Measurements from ENCODE around the gene PGM5. TPM values are rescaled to one million over a fixed set of nuclear protein-coding genes. Genes with fewer than 3 reads are reported as not detected.
"Not testable (repeated sequence)": the region's sequence is repeated elsewhere in the genome, so short reads cannot be mapped to it uniquely, and the experiment has no call there.

PGM5 gene
- polyA plus RNA-seq, 1 donor (not counting 4 experiments of a cell fraction or from before 2014, with no cell fraction given), result 0.18 TPM

- H3K9ac ChIP-seq (ENCODE audit: control insufficient read depth, extremely low read depth, insufficient read depth, low read length); DNase-seq (ENCODE audit: low read depth, low spot score); H3K9me1 ChIP-seq (ENCODE audit: control insufficient read depth, extremely low read depth, insufficient read depth, low read length); H3K79me2 ChIP-seq (ENCODE audit: control insufficient read depth, insufficient read depth, low read length); H3K4me2 ChIP-seq (ENCODE audit: control insufficient read depth, extremely low read depth, insufficient read depth, low read depth, low read length); FAIRE-seq; H2AFZ ChIP-seq (ENCODE audit: control insufficient read depth, low read length); H3K4me1 ChIP-seq (ENCODE audit: control insufficient read depth, extremely low read depth, insufficient read depth, low read length); H3K4me3 ChIP-seq (ENCODE audit: control insufficient read depth in 2 of 3, extremely low read depth in 1 of 3, insufficient read depth in 2 of 3, low read depth in 1 of 3, low read length in 3 of 3); H3K9me3 ChIP-seq (ENCODE audit: control insufficient read depth, low read depth, low read length); dilution Hi-C loops (cut with MboI; ENCODE audit: extremely low pct_ligation_motif_present, low sequenced_read_pairs); H4K20me1 ChIP-seq (ENCODE audit: control insufficient read depth, extremely low read depth, insufficient read depth, low read length); H3K27ac ChIP-seq (ENCODE audit: control insufficient read depth, insufficient read depth, low read length); H3K36me3 ChIP-seq (ENCODE audit: control insufficient read depth in 2 of 2, extremely low read depth in 1 of 2, insufficient read depth in 2 of 2, low read length in 2 of 2); H3K27me3 ChIP-seq (ENCODE audit: control insufficient read depth, extremely low read depth, insufficient read depth, low read length): not testable (repeated sequence)
Observed at GRCh38 chr9:68332122-68332521, 24.3 kb upstream of the PGM5 start.

- DNase-seq (ENCODE audit: low read depth, low spot score); H3K27ac ChIP-seq (ENCODE audit: control insufficient read depth, insufficient read depth, low read length); H3K9me3 ChIP-seq (ENCODE audit: control insufficient read depth, low read depth, low read length); H2AFZ ChIP-seq (ENCODE audit: control insufficient read depth, low read length); H3K36me3 ChIP-seq (ENCODE audit: control insufficient read depth in 2 of 2, extremely low read depth in 1 of 2, insufficient read depth in 2 of 2, low read length in 2 of 2); H3K9me1 ChIP-seq (ENCODE audit: control insufficient read depth, extremely low read depth, insufficient read depth, low read length); H3K4me3 ChIP-seq (ENCODE audit: control insufficient read depth in 2 of 3, extremely low read depth in 1 of 3, insufficient read depth in 2 of 3, low read depth in 1 of 3, low read length in 3 of 3); H3K27me3 ChIP-seq (ENCODE audit: control insufficient read depth, extremely low read depth, insufficient read depth, low read length); H3K4me1 ChIP-seq (ENCODE audit: control insufficient read depth, extremely low read depth, insufficient read depth, low read length); H3K79me2 ChIP-seq (ENCODE audit: control insufficient read depth, insufficient read depth, low read length); FAIRE-seq; H3K4me2 ChIP-seq (ENCODE audit: control insufficient read depth, extremely low read depth, insufficient read depth, low read depth, low read length); H4K20me1 ChIP-seq (ENCODE audit: control insufficient read depth, extremely low read depth, insufficient read depth, low read length); H3K9ac ChIP-seq (ENCODE audit: control insufficient read depth, extremely low read depth, insufficient read depth, low read length); dilution Hi-C loops (cut with MboI; ENCODE audit: extremely low pct_ligation_motif_present, low sequenced_read_pairs): not testable (repeated sequence)
Observed at GRCh38 chr9:68335935-68336334, 20.5 kb upstream of the PGM5 start.

- H3K9me1 ChIP-seq (ENCODE audit: control insufficient read depth, extremely low read depth, insufficient read depth, low read length); H3K9me3 ChIP-seq (ENCODE audit: control insufficient read depth, low read depth, low read length); H3K27me3 ChIP-seq (ENCODE audit: control insufficient read depth, extremely low read depth, insufficient read depth, low read length); H3K9ac ChIP-seq (ENCODE audit: control insufficient read depth, extremely low read depth, insufficient read depth, low read length); H3K36me3 ChIP-seq (ENCODE audit: control insufficient read depth in 2 of 2, extremely low read depth in 1 of 2, insufficient read depth in 2 of 2, low read length in 2 of 2); H4K20me1 ChIP-seq (ENCODE audit: control insufficient read depth, extremely low read depth, insufficient read depth, low read length); FAIRE-seq; H3K27ac ChIP-seq (ENCODE audit: control insufficient read depth, insufficient read depth, low read length); H3K4me1 ChIP-seq (ENCODE audit: control insufficient read depth, extremely low read depth, insufficient read depth, low read length); H3K4me2 ChIP-seq (ENCODE audit: control insufficient read depth, extremely low read depth, insufficient read depth, low read depth, low read length); dilution Hi-C loops (cut with MboI; ENCODE audit: extremely low pct_ligation_motif_present, low sequenced_read_pairs); H3K4me3 ChIP-seq (ENCODE audit: control insufficient read depth in 2 of 3, extremely low read depth in 1 of 3, insufficient read depth in 2 of 3, low read depth in 1 of 3, low read length in 3 of 3); H2AFZ ChIP-seq (ENCODE audit: control insufficient read depth, low read length); DNase-seq (ENCODE audit: low read depth, low spot score); H3K79me2 ChIP-seq (ENCODE audit: control insufficient read depth, insufficient read depth, low read length): not testable (repeated sequence)
Observed at GRCh38 chr9:68336639-68337339, 19.6 kb upstream of the PGM5 start.

- H3K9me3 ChIP-seq (ENCODE audit: control insufficient read depth, low read depth, low read length); H4K20me1 ChIP-seq (ENCODE audit: control insufficient read depth, extremely low read depth, insufficient read depth, low read length); H3K4me1 ChIP-seq (ENCODE audit: control insufficient read depth, extremely low read depth, insufficient read depth, low read length); DNase-seq (ENCODE audit: low read depth, low spot score); H3K36me3 ChIP-seq (ENCODE audit: control insufficient read depth in 2 of 2, extremely low read depth in 1 of 2, insufficient read depth in 2 of 2, low read length in 2 of 2); H3K4me2 ChIP-seq (ENCODE audit: control insufficient read depth, extremely low read depth, insufficient read depth, low read depth, low read length); H3K79me2 ChIP-seq (ENCODE audit: control insufficient read depth, insufficient read depth, low read length); H3K27me3 ChIP-seq (ENCODE audit: control insufficient read depth, extremely low read depth, insufficient read depth, low read length); FAIRE-seq; H3K9ac ChIP-seq (ENCODE audit: control insufficient read depth, extremely low read depth, insufficient read depth, low read length); H3K9me1 ChIP-seq (ENCODE audit: control insufficient read depth, extremely low read depth, insufficient read depth, low read length); H3K27ac ChIP-seq (ENCODE audit: control insufficient read depth, insufficient read depth, low read length); H3K4me3 ChIP-seq (ENCODE audit: control insufficient read depth in 2 of 3, extremely low read depth in 1 of 3, insufficient read depth in 2 of 3, low read depth in 1 of 3, low read length in 3 of 3); dilution Hi-C loops (cut with MboI; ENCODE audit: extremely low pct_ligation_motif_present, low sequenced_read_pairs); H2AFZ ChIP-seq (ENCODE audit: control insufficient read depth, low read length): not testable (repeated sequence)
Observed at GRCh38 chr9:68338000-68338399, 18.4 kb upstream of the PGM5 start.

- H3K9me3 ChIP-seq (ENCODE audit: control insufficient read depth, low read depth, low read length); H3K4me1 ChIP-seq (ENCODE audit: control insufficient read depth, extremely low read depth, insufficient read depth, low read length); dilution Hi-C loops (cut with MboI; ENCODE audit: extremely low pct_ligation_motif_present, low sequenced_read_pairs); H2AFZ ChIP-seq (ENCODE audit: control insufficient read depth, low read length); H4K20me1 ChIP-seq (ENCODE audit: control insufficient read depth, extremely low read depth, insufficient read depth, low read length); H3K27me3 ChIP-seq (ENCODE audit: control insufficient read depth, extremely low read depth, insufficient read depth, low read length); H3K4me2 ChIP-seq (ENCODE audit: control insufficient read depth, extremely low read depth, insufficient read depth, low read depth, low read length); H3K36me3 ChIP-seq (ENCODE audit: control insufficient read depth in 2 of 2, extremely low read depth in 1 of 2, insufficient read depth in 2 of 2, low read length in 2 of 2); DNase-seq (ENCODE audit: low read depth, low spot score); H3K9me1 ChIP-seq (ENCODE audit: control insufficient read depth, extremely low read depth, insufficient read depth, low read length); H3K27ac ChIP-seq (ENCODE audit: control insufficient read depth, insufficient read depth, low read length); H3K79me2 ChIP-seq (ENCODE audit: control insufficient read depth, insufficient read depth, low read length); FAIRE-seq; H3K9ac ChIP-seq (ENCODE audit: control insufficient read depth, extremely low read depth, insufficient read depth, low read length); H3K4me3 ChIP-seq (ENCODE audit: control insufficient read depth in 2 of 3, extremely low read depth in 1 of 3, insufficient read depth in 2 of 3, low read depth in 1 of 3, low read length in 3 of 3): not testable (repeated sequence)
Observed at GRCh38 chr9:68342265-68343025, 14.0 kb upstream of the PGM5 start.

Measured in keratinocyte (primary cell).